PC-3 (cell line): ENCODE measurements around the gene RBFOX2.

Experiments
- CTCF ChIP-seq: fragments of 300-600 bp; sonication (generic); conservative IDR thresholded peaks from 2 replicates; pipeline ENCODE4 v1.5.1; 2017; ENCODE audit warnings: antibody characterized with exemption, low read depth, mild to moderate bottlenecking, low read length
- EZH2phosphoT487 ChIP-seq: fragments of 300-600 bp; sonication (generic); IDR thresholded peaks from 2 replicates; pipeline ENCODE4 v1.6.1; 2018; ENCODE audit warnings: mild to moderate bottlenecking, antibody characterized with exemption, low read length, borderline replicate concordance

- TF ChIP-seq EZH2phosphoT487 (no peak), CTCF (no peak)
Observed at GRCh38 chr22:35802885-35803284, 225.7 kb downstream of the RBFOX2 start.
